Measurements from ENCODE around the gene BORCS5. TPM values are rescaled to one million over a fixed set of nuclear protein-coding genes. Genes with fewer than 3 reads are reported as not detected.

Gene BORCS5
- total and polyA plus RNA-seq, 2 of the 4 experiments (the other 2 are of a cell fraction): 14.4 to 18.3 TPM

DNA sequence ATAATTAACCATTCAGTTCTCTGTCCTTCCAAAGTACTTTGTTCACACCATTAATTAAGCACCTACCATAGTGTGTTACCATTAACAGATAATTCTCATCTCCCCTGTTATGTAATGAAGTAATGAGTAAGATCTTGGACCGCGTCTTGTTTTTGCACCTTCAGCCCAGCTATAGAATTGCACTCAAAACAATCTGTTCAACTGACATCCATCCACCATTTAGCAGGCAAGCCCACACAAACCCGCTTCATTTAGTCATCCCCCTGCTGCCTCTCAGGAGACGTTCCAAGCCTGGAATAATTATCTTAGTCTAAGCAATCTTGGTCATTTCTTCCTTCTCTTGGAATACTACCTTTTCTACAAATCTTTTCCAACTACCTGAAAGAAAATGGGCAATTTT, 131.4 kb downstream of the BORCS5 start:
- no peaks in the 10 kb centered on the region for H3K9me3 ChIP-seq (ENCODE audit: control insufficient read depth, insufficient read depth, low read length)
- no peak overlapping the region for H3K9ac ChIP-seq (ENCODE audit: low read depth, low read length)
- DNase-seq (no peak), ATAC-seq (ENCODE audit: low read depth) (no peak)
- no TSS peak for BruUV-seq (replicated peaks)
- no peaks in the 10 kb centered on the region for H3K27me3 ChIP-seq (ENCODE audit: control insufficient read depth, insufficient read depth, low read length)
- in situ Hi-C loops (cut with MboI; ENCODE audit: low sequenced_read_pairs): no loop called here
- intact Hi-C loops (cut with micrococcal nuclease): no loop called here
- H3K27ac ChIP-seq (ENCODE audit: insufficient read depth, low read length): no peak overlapping the region
- no peak overlapping the region for H2BK20ac ChIP-seq (ENCODE audit: low read depth, low read length)
- no peak overlapping the region for H2AK5ac ChIP-seq (ENCODE audit: low read depth, low read length)
- POLR2A ChIA-PET (ENCODE audit: unreplicated experiment): no interaction called here
- H2BK15ac ChIP-seq (ENCODE audit: low read depth, low read length): no peak overlapping the region
- no peak overlapping the region for H3K4me2 ChIP-seq (ENCODE audit: low read depth, low read length)
- no peak overlapping the region for H3K4ac ChIP-seq (ENCODE audit: low read depth, low read length)
- dilution Hi-C loops (cut with HindIII; ENCODE audit: low sequenced_read_pairs, unreplicated experiment): no loop called here
- H3K18ac ChIP-seq (ENCODE audit: low read depth, low read length): no peak overlapping the region
- H3K23ac ChIP-seq (ENCODE audit: low read depth, low read length): no peak overlapping the region
- H4K20me1 ChIP-seq (ENCODE audit: insufficient read depth, low read length): no peaks in the 10 kb centered on the region
- TF ChIP-seq RAD21 (IDR thresholded peaks at IDR 0.05; ENCODE audit: low read length) (no peak), SMC3 (IDR thresholded peaks at IDR 0.05; ENCODE audit: low read depth, low read length) (no peak)
- TF ChIP-seq, protein P1, sequence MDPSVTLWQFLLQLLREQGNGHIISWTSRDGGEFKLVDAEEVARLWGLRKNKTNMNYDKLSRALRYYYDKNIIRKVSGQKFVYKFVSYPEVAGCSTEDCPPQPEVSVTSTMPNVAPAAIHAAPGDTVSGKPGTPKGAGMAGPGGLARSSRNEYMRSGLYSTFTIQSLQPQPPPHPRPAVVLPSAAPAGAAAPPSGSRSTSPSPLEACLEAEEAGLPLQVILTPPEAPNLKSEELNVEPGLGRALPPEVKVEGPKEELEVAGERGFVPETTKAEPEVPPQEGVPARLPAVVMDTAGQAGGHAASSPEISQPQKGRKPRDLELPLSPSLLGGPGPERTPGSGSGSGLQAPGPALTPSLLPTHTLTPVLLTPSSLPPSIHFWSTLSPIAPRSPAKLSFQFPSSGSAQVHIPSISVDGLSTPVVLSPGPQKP (IDR thresholded peaks at IDR 0.05; ENCODE audit: borderline replicate concordance, low read depth, low read length): no peak
- no peak overlapping the region for H3K56ac ChIP-seq (ENCODE audit: extremely low read depth, insufficient read depth, low read length)
- no peak overlapping the region for H3K4me3 ChIP-seq (ENCODE audit: insufficient read depth, low read depth, low read length)
- no peak overlapping the region for H2AFZ ChIP-seq (replicated peaks; ENCODE audit: low read length, poor library complexity)
- 0 out of 2 replicates have a peak, but pooled peaks cover 2% of the 10 kb centered on the region for H3K9me1 ChIP-seq (ENCODE audit: insufficient read depth, low read length)
- no peak overlapping the region for H4K91ac ChIP-seq (ENCODE audit: insufficient read depth, low read depth, low read length)
- peaks cover 7% of the 10 kb centered on the region for H3K36me3 ChIP-seq (ENCODE audit: control insufficient read depth, insufficient read depth, low read length)
- 79% methylated on average over 2 of the region's 4 CpGs; no CpG with 5 or more reads in 1 of the 2 experiments for WGBS, 2 experiments (ENCODE audit: extremely low coverage in 2 of 2, insufficient read length in 1 of 2)
- CTCF ChIA-PET: no interaction called here
- H4K8ac ChIP-seq (ENCODE audit: low read depth in 2 of 2, low read length in 2 of 2): no peak overlapping the region
- no peak overlapping the region for H3K14ac ChIP-seq (replicated peaks; ENCODE audit: low read depth, low read length)
- no peak overlapping the region for H2BK120ac ChIP-seq (ENCODE audit: low read depth, low read length)
- no peak overlapping the region for H2AK9ac ChIP-seq (replicated peaks; ENCODE audit: low read depth, low read length, poor library complexity)
- H3K4me1 ChIP-seq (ENCODE audit: control insufficient read depth, insufficient read depth, low read length): peaks cover 4% of the 10 kb centered on the region; the same call in 1 of the 2 replicates
- H4K5ac ChIP-seq (ENCODE audit: low read depth, low read length): no peak overlapping the region
- peaks cover 6 to 19% of the 10 kb centered on the region in 2 experiments; a peak in 2 of 4 replicates for H3K79me1 ChIP-seq (ENCODE audit: low read depth in 1 of 2, low read length in 2 of 2)
- no peak overlapping the region for H2BK5ac ChIP-seq (ENCODE audit: low read depth, low read length, poor library complexity, severe bottlenecking)

Measured in IMR-90 (cell line).